HG03342 (cell line): ENCODE results near the gene SCAF4.
"Not testable (repeated sequence)": the region's sequence is repeated elsewhere in the genome, so short reads cannot be mapped to it uniquely, and the experiment has no call there.

Experiments
- ATAC-seq: cut with Tn5 transposase; IDR thresholded peaks from one replicate; pipeline ENCODE4 v1.9.1; 2021; ENCODE audit warnings: mild to moderate bottlenecking, moderate library complexity; ENCODE audit not compliant: unreplicated experiment

Gene SCAF4

DNA sequence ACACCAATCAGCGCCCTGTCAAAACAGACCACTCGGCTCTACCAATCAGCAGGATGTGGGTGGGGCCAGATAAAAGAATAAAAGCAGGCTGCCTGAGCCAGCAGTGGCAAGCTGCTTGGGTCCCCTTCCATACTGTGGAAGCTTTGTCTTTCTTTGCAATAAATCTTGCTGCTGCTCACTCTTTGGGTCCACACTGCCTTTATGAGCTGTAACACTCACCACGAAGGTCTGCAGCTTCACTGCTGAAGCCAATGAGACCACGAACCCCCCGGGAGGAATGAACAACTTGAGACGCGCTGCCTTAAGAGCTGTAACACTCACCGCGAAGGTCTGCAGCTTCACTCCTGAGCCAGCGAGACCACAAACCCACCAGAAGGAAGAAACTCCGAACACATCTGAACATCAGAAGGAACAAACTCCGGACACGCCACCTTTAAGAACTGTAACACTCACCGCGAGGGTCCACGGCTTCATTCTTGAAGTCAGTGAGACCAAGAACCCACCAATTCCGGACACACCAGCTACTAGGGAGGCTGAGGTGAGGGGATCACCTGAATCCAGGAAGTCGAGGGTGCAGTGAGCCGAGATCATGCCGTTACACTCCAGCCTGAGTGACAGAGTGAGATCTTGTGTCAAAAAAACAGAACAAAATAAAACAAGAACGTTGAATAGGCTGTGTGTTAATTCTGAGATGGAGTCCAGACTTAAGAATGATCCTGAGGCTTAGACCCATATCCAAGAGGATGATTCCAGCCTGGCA lies 76.9 kb downstream of the SCAF4 start:
- ATAC-seq = not testable (repeated sequence)

DNA sequence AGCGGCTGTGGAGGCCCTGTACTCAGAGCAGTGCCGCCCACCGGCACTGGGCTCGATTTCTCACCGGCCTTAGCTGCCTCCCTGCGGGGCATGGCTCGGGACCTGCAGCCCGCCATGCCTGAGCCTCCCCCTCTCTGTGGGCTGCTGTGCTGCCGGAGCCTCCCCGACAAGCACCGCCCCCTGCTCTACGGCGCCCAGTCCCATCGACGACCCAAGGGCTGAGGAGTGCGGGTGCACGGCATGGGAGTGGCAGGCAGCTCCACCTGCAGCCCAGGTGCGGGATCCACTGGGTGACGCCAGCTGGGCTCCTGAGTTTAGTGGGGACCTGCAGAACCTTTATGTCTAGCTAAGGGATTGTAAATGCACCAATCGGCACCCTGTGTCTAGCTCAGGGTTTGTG lies 77.6 kb downstream of the SCAF4 start:
- ATAC-seq = no peak

DNA sequence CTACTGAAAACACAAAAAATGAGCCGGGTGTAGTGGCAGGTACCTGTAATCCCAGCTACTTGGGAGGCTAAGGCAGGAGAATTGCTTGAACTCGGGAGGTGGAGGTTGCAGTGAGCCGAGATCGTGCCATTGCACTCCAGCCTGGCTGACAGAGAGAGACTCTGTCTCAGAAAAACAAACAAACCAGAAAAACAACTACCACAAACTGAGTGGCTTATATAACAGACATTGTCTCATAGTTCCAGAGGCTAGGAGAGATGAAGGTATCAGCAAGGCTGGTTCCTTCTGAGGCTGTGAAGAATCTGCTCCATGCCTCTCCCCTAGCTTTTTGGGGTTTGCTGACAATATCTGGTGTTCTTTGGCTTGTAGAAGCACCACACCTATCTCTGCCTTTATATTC lies 80.4 kb downstream of the SCAF4 start:
- ATAC-seq = not testable (repeated sequence)

DNA sequence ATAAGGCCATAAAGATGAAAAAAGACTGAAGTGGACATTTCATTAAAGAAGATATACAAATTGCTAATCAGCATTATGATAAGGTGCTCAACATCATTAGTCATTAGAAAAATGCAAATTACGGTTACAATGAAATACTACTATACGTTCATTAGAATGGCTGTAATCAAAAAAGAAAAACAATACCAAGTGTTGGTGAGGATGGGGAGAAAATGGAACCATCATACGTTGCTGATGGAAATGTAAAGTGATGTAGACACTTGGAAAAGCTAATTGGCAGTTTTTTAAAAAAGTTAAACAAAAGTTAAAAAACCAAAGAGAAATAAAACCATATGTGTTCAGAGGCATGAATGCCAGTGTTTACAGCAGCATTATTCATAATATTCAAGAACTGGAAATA lies 81.0 kb downstream of the SCAF4 start:
- no peak for ATAC-seq

DNA sequence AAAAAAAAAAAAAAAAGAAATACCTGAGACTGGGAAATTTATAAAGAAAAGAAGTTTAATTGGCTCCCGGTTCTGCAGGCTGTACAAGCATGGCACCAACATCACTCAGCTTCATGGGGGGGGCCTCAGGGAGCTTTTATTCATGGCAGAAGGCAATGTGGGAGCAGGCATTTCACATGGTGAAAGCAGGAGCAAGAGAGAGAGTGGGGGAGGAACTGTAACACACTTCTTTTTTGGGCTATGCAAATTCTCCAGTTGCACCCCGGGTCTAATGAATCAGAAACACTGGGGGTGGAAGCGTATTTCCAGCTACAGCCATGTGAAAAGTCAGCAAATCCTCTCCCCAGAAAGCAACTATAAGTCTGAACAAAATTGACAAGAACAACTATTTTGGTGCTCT lies 84.3 kb downstream of the SCAF4 start:
- no peak for ATAC-seq

DNA sequence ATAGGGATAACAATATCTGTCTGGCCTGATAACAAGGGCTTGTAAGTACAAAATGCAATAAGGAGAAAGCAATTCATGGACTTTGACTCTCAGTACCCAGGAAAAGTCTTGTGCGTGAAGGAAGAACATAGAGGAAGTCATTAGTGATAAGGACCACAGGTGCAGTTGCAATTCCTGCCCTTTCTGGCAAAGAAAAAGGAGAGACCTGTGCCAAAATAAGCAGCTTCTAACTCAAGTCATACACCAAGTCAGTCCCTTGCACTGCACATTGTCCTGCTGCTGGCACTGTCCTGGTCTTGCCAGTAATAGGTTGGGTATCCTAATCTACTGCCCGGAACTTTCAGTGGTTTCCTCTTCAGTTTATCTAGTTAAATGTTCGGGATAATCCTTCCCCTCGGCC lies 87.3 kb downstream of the SCAF4 start:
- ATAC-seq = no peak

DNA sequence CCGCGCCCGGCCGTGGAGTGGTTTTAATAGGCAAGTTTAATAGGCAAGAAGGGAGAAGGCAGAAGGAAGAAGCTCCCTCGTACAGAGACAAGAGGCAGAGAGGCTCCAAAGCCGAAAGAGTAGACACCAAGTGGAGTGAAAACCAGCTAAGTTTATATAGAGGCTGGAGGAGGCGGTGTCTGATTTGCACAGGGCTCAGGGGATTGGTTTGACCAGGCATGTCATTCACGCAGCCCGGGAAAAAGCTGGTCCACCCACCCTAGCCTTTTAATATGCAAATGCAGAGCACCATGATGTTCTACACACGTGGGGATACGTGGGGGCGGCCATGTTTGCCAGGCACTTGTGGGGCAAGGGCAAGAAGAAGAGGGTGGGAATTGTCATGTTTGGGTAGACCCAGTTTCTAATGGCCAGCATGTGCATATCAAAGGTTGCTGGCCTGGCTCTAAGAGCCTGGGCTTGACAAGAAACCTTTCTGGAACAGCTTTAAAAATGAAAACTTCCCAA lies 90.4 kb downstream of the SCAF4 start:
- ATAC-seq = no peak

DNA sequence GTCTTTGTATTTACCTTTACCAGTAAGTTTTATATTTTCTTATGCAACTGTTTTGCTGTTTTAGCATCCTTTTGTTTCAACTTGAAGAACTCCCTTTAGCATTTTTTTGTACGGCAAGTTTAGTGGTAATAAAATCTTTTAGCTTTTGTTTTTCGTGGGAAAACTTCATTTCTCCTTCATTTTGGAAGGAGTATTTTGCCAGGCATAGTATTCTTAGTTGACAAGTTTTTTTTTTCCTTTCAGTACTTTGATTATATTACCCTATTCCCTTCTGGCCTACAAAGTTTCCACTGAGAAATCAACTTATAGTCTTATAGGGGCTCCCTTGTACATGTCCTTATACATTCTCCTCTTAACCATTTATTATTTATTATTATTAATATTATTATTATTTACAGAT lies 95.0 kb downstream of the SCAF4 start:
- ATAC-seq = no peak

DNA sequence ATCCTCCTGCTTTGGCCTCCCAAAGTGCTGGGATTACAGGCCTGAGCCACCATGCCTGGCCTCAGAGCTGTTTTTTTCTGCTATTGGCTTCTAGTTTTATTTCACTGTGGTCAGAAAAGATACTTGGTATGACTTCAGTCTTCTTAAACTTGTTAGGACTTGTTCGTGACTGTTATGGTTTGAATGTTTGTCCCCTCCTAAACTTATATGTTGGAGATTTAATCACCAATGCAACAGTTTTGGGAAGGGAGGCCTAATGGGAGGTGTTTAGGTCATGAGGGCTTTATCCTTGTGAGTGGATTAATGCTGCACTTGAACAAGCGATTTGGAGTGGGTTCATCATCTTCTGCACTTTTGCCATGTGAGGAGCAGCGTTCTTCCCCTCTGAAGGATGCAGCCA lies 96.9 kb downstream of the SCAF4 start:
- ATAC-seq = no peak

DNA sequence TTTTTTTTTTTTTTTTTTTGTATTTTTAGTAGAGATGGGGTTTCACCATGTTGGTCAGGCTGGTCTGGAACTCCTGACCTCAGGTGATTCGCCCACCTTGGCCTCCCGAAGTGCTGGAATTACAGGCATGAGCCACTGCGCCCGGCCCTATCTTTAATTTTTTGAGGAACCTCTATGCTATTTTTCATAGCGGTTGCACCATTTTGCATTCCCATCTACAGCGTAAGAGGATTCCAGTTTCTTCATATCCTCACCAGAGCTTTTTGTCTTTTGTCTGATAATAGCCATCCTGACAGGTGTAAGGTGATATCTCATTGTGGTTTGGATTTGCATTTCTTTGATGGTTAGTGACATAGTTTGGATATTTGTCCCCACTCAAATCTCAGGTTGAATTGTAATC lies 100.0 kb downstream of the SCAF4 start:
- ATAC-seq = not testable (repeated sequence)

DNA sequence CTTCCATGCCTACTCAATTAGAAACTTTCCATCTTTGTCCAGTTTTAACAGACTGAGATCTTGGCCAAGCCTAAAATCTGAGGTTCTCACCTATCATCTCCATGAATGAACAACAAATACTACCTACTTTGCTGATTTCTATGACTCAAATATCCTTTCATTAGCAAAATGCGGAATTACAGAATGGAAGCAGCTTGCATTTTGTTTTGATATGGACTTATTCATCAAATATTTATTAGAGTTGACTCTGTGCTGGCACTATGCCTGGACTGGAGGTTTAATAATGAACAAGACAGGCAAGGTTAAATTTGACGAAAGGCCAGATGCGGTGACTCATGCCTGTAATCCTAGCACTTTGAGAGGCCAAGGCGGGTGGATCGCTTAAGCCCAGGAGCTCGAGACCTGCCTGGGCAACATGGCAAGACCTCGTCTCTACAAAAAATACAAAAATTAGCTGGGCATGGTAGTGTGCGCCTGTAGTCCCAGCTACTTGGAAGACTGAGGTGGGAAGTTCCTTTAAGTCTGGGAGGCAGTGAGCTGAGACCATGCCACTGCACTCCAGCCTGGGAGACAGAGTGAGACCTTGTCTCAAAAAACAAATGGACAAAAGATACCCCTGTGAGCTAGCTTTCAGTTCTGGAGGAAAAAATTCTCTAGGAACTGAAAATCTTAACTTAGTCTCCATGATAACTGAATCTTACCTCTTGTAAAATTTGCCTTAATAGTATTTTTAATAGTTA lies 101.8 kb downstream of the SCAF4 start:
- ATAC-seq = no peak

DNA sequence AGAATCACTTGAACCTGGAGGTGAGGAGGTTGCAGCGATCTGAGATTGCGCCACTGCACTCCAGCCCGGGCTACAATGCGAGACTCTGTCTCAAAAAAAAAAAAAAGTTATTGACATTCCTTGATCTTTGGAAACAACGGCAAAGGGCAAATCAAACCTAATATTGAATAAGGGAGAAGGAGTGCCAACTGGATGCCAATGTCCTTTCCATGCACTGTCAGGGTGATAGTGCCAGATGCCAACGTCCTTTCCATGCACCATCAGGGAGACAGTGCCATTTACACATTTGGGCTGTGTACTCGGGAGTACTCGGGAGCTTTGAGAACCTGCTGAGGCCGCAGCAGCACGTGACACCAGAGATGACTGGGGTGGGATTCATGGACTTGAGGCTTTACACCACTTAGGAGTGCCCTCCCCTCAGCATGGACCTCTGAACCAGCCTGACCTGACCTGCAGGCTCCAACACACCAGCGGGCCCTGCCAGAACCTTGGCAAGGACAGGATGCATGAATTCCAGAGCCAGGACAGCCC lies 106.9 kb downstream of the SCAF4 start:
- ATAC-seq = no peak

DNA sequence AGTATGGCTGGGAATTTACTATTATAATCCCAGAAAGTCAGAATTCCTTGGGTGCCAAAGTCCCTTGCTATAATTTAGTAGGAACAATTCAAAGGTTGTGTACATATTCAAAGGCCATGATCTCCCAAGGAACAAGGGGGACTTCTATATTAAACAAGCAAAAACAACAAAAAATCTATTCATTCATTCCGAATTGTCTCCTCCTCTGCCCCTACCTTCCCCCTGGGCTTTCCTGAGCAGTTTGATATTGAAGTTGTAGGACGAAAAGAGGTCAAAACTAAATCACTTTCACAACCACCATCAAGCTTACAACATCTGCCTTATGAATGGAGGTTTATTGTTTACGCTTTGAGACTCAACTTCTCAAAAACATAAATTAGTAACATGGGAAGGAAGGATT lies 107.7 kb downstream of the SCAF4 start:
- no peak for ATAC-seq

DNA sequence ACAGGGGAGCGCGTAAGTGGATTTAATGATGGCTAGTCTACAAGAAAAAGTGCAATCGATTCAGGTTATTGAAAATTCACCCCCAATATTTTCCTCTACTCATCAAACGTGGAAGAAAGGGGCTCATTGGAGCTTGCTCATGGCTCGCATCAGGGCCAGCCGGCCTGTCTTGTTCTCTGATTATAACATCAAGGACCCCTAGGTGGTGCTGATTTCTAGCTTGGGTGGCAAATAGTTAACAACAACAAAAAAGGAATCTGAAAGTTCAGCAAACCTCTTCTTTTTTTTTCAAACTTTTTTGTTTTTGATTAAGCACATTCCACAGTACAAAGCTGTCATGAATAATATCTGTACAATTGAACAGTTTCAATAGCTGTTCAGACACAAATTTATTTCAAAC lies 108.3 kb downstream of the SCAF4 start:
- no peak for ATAC-seq

DNA sequence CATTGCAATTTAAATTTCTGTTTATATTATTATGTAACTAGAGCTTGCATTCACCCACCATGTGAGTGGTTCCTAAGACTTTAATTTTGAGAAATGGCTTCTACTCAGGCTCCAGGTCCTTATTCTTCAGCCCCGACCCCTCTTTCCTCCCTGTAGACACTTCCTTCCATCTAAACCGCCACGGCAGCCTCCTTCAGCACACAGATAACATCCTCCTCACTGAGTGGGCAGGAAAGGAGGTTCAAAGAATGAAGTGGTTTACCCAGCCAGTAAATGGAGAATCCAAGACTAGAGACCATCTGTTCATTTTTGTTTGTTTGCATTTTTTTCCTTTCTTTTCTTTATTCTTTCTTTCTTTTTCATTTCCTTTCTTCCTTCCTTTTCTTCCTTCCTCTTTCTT lies 109.5 kb downstream of the SCAF4 start:
- no peak for ATAC-seq
